Ramos (cell line): ENCODE results near the gene CLDND1.
"Not testable (repeated sequence)": the region's sequence is repeated elsewhere in the genome, so short reads cannot be mapped to it uniquely, and the experiment has no call there.

Experiments used
- in situ Hi-C: fragments of 300-500 bp; cut with MboI; formaldehyde crosslinking; loops from one replicate; pipeline ENCODE4 v1.14.3; 2022; ENCODE audit warnings: low sequenced_read_pairs; ENCODE audit not compliant: unreplicated experiment

Gene CLDND1

DNA sequence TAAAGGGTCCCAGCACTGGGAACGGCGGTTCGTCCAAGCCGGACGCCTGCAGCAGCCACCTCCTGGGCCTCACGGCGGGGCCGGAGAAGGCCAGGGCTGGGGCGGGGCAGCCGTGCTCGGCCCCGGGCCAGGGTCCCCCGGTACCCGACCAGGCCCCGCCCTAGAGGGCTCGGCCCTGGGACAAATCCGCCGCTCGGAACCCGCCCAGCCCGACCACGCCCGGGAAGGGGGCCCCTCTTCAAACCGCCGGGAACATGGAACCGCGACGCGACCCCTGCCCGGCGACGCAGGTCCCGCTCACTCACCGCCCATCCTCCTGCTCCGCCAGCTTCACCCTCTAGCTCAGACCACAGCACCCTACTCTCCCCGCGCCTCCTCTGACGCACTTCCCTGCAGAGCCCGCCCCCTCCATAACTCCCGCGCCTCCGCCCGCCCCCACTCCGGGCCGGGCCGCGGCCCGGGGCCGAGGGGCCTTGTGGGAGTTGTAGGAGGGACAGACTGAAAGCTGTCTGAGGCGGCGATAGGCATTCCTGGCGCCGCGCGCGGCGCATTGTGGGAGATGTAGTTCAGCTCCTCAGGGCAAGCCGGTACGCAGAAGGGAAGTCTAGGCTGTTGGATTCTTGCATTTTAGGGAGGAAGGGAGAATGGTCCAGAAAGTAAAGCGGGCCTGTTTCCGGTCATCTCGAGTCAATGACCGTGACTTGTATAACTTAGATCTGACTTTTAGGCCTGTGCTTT lies at the start of gene CLDND1:
TSS of gene CLDND1 (minus strand) at position 359 of the 738 bp plus-strand sequence. CDS start 1,478 bp downstream, outside the sequence.
- in situ Hi-C loops = no loop called here

DNA sequence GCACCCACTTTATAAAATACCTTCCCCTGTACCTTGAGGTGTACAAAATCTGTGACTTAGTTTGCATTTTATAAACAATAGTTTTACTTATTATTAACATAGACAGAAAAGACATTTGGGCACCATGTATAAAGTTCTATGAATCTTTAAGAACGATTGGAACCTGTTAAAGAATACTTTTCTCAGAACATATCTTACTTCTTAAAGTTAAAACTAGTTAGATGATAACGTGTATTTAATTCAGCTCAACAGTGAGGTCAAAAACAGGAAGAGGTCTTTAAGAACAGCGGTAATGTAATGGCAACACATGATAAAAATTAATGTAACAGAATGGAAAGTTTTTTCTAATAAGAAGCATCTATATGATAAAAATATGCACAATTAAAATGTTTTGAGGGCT lies 45.7 kb upstream of the CLDND1 start:
- in situ Hi-C loops = no loop called here

DNA sequence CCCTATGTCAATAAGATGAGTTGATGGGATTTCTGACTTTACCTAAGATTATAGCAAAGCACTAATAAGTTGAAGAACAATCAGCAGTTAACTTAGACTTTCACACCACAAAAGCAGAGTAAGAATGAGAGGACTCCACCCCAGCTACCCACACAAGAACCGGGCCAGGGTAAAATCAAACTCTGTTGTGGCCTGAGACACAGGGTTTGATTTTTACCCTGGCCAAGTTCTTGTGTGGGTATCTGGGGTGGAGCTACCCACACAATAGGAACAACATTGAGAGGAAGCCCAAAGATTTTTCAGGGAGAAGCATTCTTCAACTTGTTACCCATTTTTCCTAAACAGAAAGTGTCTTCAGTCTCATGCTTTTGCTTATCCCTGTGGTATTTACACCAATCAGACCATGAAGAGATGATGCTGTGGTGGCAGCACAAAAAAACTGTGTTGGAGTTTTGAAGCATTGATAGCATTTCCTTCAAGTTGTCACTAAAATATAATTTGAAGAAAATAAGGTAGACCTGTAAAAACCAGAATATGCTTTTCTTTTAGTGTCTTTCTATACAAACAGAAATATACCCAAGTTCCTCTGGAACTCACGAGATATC lies 45.1 kb upstream of the CLDND1 start:
- in situ Hi-C loops = no loop called here

DNA sequence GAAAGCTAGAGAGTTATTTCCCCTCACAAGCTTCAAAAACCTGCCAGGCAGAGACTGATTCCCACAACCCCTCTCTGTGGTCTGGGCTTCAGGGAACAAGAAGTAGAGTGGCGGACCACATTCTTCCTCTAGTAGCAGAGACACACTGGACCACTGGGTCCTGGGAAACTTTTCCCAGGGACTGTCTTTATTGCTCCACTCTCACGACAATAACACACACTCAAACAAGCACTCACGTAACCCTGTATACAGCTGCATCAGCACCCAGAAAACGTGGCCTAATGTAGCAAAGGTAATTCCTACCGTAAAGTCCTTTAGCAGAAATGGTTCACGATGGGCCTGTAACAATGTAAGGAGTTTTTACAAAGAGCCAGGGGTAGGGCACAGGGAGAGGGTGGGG lies 43.1 kb upstream of the CLDND1 start:
- in situ Hi-C loops = no loop called here

DNA sequence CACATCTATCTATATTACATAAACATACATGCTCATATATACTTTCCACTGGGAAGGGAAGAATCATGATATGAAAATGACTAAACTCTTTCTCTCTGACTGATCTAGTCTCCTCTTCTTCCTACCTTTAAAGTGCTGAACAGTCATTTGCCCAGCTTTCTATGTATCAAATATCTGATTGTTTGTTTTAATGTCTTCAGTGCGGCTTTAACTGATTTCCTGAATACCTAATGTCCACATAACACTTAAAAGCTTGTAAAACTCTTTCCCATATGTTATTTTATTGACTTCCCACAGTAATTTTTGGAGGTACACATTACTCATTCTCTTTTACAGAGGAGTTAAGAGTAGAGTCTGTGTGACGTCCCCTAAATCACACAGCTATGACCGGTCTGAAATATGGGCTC lies 42.5 kb upstream of the CLDND1 start:
- in situ Hi-C loops = no loop called here

DNA sequence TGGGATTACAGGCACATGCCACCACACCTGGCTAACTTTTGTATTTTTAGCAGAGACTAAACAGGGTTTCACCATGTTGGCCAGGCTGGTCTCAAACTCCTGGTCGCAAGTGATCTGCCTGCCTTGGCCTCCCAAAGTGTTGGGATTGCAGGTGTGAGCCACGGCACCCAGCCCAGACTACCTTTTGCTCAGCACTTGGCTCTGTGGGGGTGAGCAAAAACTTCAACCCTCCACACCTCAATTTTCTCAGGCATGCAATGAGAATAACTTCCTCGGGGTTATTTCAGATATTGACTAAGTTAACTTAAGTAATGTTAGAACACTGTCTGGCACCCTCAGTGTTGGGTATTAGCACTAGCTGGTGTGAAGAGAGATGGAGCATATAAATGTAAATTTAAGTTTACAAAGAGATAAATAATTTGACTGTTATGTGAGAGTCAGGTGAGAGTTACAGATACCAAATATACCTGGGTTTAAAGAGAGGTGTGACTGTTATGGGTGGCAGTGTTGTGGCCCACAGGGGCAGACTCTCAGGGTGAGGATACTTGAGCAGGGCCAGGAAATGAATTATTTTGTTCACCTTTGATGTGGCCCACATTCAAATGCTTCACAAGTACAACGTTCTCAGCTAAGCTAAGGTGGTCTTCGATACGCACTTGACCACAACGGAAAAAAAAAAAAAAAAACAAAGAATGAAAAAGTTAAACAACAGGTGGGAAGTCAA lies 41.7 kb upstream of the CLDND1 start:
- in situ Hi-C loops = no loop called here

DNA sequence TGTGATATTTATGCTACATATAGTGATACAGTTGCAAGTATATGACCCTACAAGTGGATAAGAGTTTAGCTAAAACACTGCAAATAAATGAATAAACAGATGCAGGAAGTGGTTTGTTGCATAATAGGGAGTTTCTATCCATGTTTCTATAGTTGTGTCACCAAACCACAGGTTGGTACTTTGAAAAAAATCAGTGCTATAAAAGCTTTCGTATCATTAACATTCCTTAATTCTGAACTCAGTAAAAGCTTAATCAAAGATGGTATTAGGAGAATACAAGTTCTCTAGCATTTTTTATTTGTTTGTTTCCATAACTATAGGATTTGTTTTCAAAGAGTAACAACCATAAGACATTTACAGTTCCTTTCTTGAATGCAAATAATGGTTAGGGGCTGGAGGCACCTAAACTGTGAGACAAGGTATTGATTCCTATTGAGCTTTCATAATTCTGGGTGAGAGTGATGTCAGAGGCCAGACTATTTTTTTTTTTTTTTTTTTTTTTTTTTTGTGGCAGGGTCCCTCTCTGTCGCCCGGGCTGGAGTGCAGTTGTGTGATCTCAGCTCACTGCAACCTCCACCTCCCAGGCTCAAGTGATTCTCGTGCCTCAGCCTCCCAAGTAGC lies 41.1 kb upstream of the CLDND1 start:
- in situ Hi-C loops = no loop called here

DNA sequence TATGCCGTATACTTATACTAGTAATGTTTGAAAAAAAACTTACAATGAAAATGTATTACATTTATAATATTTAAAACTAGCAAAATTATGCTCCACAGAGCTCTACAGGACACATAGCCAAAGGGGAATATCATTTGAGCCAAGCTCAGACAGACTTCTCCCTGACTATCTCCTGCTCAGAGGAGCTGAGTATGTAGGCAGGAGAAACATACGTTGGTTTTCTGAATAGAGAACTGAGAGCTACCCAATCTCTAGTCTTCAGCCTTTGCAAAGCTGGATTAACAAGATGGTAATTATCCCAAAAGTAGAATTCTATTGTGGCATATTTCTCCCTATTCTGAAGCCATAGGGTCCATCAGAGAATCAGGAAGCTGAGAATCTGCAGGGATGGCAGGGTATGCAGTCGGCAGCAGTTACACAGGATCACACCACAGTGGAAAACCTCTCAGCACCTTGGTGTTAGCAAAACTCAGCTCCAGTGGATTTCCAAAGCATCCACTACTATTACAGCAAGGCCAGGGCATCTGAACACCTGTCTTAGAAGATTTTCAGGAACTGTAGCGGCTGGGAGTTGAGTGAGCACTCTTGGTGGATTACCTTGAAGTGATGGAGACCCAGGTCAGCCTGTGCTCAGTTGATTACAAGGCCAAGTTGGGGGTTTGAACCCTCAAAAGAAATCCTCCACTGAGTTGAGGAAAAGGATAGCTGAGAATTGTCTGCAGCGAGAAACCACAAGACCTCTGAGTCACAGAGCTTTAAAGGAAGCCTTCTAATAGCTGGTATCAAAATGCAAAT lies 39.2 kb upstream of the CLDND1 start:
- in situ Hi-C loops = no loop called here

DNA sequence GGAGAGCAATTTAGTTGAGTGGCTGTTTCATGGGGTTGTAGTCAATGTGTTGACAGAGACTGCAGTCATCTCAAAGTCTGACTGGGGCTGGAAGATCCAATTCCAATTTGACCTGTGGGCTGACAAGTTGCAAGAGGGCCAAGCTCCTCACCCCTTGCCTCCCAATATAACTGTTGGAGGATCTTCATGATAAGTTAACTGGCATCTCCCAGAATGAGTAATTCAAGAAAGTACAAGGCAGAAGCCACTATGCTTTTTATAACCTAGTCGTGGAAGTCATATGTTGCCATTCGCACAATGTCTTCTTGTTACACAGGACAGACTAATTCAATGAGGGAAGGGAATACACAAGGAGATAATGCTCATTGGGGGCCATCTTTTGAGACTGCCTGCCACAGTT lies 38.2 kb upstream of the CLDND1 start:
- in situ Hi-C loops = no loop called here

DNA sequence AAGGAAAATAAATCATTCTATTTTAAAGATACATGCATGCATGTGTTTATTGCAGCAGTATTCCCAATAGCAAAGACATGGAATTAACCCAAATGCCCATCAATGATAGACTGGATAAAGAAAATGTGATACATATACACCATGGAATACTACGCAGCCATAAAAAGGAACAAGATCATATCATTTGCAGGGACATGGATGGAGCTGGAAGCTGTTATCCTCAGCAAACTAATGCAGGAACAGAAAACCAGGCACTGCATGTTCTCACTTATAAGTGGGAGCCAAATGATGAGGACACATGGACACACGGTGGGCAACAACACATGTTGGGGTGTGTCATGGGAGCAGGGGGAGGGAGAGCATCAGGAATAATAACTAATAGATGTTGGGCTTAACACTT lies 37.1 kb upstream of the CLDND1 start:
- in situ Hi-C loops = not testable (repeated sequence)

DNA sequence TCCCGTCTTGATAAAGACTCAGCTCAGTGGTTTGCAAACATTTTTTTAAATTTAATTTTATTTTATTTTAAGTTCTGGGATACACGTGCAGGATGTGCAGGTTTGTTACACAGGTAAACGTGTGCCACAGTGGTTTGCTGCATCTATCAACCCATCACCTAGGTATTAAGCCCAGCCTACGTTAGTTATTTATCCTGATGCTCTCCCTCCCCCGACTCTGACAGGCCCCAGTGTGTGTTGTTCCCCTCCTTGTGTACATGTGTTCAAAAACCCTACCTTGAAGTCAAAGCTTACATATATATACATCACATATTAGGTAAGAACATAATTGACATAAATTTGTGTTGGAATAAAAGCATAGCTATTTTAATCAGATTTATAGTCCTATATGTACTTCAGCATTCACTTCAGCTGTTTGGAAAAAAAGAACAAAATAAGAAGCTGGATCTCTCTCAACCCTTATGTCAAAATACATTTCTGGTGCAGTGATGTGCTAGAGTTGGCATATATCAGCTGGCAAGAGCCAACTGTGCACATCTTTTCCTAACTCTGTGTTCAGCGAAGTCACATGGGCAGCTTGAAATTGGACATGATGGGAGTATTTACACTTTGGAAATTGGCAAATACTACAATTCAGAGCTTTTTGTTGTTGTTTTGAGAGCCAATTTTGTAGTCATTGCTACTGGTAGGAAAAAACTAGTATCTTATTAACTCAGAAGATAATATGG lies 35.6 kb upstream of the CLDND1 start:
- in situ Hi-C loops = no loop called here

DNA sequence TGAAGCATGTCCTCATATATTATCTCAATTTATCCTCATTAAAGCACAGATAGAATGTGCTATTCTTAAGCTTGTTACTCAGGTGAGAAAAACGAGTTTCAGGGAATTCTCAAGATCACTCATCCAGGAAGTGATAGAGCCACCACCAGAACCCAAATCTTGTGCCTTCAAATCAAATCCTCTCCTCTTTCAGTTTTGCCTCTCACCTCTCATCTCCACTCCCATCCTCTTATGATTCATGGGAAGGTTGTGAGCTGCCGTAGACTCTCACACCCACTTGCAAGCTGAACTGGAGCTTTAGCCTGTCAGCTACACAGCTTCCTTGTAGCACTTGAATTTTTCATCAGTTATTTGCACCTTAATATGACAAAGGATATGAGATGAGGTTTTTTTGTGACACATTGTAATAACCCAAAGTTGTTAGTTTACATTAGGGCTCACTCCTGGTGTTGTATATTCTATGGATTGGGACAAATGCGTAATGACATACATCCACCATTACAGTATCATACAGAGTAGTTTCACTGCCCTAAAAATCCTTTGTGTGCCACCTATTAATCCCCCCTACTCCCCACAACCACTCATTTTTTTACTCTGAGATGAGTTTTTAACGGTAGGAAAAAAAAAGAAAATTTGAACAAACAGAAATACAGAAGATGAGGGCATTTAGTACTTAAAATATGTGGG lies 34.8 kb upstream of the CLDND1 start:
- in situ Hi-C loops = no loop called here

DNA sequence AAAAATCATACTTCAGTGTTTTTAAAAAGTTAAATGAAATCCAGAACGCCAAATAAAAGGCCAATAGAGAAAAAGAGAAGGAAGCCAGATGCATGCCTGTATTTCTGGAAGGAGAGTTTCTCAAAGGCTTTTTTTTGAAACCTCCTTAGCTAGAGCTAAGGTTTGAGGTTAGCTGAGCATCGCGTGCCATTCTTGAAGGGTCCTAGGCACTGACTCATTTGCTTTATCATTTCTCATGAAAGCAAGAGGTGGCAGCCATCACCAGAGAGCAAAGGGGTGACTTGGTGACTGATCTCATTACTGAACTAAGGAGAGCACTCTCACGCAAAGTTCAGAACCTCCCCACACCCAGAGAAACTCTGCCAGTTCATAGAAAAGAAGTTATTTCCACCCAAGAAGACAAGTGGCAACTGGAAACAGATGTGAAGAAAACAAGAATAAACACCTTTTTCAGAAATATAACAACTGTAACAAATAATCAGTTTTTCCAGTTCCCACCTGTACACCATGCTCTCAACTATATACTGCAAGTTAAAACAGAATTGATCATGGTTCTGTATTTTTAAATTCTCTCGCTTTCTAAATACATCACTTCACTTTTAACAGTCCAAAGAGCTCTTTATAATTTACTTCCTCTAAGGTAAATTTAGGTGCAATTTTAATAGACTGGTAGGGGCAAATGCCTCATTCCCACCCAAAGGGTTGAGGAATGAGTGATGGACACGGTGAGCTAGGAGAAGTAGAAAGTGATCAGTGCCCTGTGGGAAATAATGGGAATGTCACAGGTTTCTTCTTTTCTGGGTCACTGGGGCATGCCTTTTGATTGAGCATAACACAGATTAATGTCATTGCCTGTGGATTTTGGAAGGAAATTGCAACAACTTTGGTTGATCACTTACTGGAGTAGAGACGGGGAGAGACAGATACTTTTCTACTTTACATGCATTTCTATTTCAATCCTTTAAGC lies 33.7 kb upstream of the CLDND1 start:
- in situ Hi-C loops = no loop called here

DNA sequence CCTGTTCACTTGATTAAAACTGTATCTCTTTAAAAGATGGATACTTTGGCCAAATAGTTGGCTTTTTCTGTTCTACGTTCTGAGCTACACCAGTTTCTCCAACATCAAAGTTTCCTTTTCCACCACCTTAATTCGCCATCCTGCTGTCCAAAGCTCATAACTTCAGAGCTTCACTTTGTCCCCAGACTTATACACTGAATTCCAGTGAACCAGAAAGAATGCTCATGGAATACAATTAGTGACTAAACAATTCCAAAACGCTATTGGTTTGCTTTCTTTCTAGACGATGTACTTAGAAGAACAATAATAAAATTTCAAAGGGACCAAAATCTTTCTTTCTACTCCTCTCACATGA lies 32.3 kb upstream of the CLDND1 start:
- in situ Hi-C loops = no loop called here

DNA sequence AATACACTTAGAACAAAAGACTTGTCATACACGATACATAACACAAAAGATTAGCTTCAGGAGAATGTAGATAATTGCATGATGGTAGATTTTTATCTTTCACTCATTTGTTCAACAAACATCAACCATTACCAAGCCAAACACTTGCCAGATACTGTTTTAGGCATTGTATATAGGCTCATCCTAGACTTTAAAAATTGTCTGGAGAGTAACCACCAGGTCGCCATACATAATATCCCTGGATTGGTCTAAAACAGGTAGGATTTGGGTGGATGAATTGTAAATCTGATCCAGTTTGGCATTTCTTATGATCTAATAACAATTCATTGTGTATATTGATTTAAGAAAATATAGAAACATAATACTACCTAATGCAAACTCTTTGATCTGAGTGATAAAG lies 31.9 kb upstream of the CLDND1 start:
- in situ Hi-C loops = no loop called here

DNA sequence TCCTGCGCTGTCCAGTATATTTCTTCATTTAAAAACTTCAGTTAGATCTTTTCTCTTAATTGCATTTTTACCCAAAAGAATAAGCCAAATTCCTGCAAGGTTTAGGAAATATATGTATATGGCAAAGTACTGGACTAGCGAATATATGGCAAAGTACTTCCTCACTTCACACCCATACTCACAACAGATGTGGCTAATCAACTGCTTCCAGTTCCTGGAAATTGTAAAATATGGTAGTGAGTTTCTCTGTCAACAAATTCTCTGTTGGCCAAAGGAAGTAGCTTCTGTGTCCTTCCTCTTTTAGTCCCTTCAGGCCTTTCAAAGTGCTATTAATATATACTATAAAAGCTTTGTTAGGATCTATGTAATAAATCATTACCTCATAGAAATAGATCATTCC lies 31.1 kb upstream of the CLDND1 start:
- in situ Hi-C loops = no loop called here

DNA sequence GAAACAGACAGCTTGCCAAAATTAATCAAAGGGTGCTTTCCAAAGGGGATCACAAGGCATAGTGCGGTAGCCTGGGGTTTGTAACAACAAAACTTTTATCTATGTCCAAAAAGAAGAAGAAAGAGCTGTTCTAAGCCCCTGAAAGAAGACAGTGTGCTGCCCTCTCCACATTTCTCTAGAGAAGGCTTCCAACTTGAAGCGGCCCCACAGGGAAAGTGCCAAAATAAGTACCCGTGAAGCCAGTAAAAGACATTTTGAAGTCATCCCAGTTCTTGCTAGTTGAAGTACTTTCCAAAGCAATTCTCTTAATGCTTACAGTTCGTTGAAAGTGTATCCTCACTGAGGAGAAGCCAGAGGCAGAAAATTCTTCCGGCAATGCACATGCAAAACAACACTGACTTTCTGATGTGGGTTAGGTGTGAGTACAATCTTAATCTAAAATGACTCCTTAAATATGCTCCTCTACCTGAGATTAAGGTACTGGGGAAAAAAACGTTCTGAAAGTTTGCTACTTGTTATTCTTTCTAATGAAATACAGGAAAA lies 30.4 kb upstream of the CLDND1 start:
- in situ Hi-C loops = no loop called here
